ENCODE data around the gene RBM20.
"Not testable (repeated sequence)": the region's sequence is repeated elsewhere in the genome, so short reads cannot be mapped to it uniquely, and the experiment has no call there.

Gene RBM20

DNA sequence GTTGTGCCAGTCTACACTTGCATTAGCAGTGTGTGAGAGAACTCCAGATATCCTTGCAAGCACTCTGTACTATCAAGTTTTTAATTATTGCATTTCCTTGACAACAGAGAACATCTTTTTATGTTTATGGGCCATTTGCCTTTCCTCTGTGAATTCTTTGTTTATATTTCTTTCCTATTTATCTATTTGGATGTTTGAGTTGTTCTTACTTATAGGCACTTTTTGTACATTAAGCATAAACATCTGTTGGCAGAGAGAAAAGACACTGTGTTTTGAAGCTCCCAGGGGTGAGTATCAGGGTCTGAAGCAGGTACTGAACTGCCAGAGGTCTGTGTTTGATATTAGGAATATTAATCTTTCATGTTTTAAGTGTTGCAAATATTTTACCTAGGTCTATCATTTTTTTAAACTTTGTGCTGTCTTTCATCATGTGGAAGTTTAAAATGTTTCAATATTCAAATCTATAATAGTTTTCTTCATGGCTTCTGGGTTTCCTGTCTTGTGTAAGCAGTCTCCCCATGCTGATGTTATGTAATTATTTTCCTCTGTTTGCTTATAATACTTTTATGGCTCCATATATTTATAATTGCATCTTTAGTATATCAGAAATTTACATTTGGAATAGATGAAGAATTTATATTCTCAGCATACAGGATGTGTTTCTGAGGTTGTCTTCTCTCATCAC lies 209.9 kb downstream of the RBM20 start:
- DNase-seq (ENCODE audit: low read depth): no peak

- peak; percentile 22 for DNase-seq (ENCODE audit: low read depth)
Measured at GRCh38 chr10:110857265-110858171, 213.4 kb downstream of the RBM20 start.

DNA sequence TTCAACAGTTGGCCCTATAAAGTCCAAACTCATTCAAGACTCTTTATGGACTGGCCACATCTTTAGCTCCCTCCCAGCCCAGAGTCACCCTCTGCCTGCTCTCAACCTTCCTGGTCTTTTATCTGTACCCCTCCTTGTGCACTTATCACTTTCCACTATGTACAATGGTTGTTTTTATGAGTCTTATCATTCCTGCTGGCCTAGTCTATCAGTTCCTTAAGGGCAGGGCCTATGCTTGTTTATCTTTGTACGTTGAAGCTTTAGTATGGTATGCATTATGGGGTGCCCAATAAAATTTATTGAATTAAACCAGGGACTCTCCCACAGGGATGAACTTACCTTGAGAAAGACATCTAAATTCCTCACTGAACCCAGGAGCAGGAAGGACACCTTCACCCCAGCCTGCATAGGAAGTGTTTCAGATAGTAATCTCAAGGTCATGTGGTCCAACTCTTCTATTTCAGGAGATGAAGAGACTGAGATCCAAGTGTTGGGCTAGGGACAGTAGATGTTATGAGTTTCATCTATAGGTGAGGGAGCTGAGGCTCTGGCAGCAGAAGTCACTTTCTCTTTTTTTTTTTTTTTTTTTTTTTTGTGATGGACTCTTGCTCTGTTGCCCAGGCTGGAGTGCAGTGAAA lies 214.3 kb downstream of the RBM20 start:
- DNase-seq (ENCODE audit: low read depth): no peak

GRCh38 chr10:110859206-110859972 lies 215.3 kb downstream of the RBM20 start:
- DNase-seq (ENCODE audit: low read depth): no peak

GRCh38 chr10:110859973-110860376 lies 215.8 kb downstream of the RBM20 start:
- DNase-seq (ENCODE audit: low read depth): peak; percentile 81

GRCh38 chr10:110860576-110861241 lies 216.6 kb downstream of the RBM20 start:
- no peak for DNase-seq (ENCODE audit: low read depth)

GRCh38 chr10:110861476-110861875 lies 217.3 kb downstream of the RBM20 start:
- DNase-seq (ENCODE audit: low read depth): no peak

DNA sequence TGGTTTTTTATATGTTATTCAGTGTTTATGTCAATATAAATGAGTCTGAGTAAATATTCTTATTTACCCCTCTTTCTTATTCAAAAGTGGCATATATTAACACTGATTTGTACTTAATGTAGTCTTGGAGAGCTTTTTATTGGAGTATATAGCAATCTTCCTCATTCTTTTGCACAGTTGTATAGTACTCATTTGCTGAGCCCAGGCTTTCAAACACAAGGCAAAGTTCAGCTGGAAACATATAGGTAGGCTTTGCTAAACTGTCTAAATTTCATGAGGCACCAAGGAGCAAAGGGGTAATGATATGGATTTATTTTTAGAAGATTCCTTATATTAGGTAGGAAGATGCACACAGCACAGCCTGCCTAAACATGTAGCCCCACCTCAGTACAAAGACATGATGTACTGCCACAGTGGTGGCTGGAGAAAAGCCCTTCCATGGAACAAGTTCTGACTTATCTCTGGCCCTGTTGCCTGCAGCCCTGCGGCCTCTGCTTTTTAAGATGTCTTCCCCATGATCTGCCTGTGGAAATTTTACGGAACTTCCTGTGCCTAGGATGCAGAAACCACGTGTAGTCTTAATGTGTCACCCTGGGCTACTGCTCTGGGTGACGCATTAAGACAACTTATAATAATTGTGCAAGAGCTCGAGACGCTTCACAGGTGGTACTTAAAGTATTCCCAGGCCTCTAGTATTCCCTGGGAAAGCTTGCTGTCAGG lies 218.0 kb downstream of the RBM20 start:
- no peak for DNase-seq (ENCODE audit: low read depth)

DNA sequence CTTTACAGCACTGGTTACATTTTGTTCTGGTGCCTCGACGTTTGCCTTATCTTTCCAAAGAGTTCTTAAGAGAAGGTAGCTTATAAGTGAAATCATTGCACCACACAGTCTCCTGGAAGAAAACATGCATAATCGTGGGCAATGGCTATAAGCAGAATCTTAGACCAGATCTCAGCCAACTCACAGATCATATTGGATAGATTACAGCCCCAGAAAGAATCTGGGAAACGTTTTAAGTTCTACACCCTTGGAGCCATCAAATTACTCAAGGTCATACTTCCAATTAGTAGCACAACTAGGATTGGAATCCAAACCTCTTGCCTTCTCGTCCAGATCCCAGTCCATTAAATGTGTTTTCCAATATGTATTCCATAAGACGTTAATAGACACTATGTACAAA lies 218.8 kb downstream of the RBM20 start:
- no peak for DNase-seq (ENCODE audit: low read depth)

GRCh38 chr10:110863361-110863760 lies 219.2 kb downstream of the RBM20 start:
- no peak for DNase-seq (ENCODE audit: low read depth)

DNA sequence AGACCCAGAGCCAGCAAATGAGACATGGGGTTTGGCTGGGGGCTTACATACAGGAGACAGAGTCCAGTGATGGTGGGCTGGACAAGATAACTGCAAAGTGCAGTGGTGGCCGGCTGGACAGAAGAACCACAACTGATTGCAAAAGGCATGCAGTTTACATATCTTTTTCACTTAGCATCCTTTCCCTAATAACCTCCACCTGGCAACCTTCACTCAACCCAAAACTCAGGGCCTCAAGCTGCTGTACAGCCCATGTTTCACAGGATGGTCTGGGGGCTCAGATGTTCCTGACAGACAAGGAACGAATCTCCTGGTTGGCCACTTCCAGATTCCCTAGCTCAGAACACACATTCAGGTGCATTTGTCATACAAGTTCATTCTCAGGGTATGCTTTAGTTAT lies 219.8 kb downstream of the RBM20 start:
- no peak for DNase-seq (ENCODE audit: low read depth)

DNA sequence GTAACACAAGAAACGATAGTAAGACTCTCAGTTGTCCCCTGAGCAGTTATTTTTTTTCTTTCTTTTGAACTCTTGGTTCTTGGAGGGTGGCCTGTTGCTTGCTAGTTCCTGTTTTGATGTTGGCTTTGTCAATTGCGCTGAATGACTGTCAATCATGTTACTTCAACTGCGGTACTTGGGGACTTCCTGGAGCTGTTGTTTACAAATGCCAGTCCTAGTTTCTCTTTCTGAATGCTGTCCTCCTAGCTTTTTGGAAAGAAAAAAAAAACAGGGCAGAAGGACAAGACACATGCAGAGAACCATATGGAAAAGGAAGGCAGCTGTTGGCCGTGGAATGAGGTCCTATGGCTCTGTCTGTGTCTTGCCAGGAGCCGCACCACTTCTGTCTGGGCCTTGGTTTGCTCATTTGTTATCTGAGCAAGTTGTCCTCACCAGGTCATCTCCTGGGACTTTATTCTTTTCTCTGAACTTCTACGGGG lies 220.6 kb downstream of the RBM20 start:
- no peak for DNase-seq (ENCODE audit: low read depth)

GRCh38 chr10:110865186-110865808 lies 221.2 kb downstream of the RBM20 start:
- DNase-seq (ENCODE audit: low read depth): peak; percentile 54

- no peak for DNase-seq (ENCODE audit: low read depth)
Measured at GRCh38 chr10:110865809-110866482, 221.8 kb downstream of the RBM20 start.

GRCh38 chr10:110867011-110867806 lies 223.1 kb downstream of the RBM20 start:
- not testable (repeated sequence) for DNase-seq (ENCODE audit: low read depth)

DNA sequence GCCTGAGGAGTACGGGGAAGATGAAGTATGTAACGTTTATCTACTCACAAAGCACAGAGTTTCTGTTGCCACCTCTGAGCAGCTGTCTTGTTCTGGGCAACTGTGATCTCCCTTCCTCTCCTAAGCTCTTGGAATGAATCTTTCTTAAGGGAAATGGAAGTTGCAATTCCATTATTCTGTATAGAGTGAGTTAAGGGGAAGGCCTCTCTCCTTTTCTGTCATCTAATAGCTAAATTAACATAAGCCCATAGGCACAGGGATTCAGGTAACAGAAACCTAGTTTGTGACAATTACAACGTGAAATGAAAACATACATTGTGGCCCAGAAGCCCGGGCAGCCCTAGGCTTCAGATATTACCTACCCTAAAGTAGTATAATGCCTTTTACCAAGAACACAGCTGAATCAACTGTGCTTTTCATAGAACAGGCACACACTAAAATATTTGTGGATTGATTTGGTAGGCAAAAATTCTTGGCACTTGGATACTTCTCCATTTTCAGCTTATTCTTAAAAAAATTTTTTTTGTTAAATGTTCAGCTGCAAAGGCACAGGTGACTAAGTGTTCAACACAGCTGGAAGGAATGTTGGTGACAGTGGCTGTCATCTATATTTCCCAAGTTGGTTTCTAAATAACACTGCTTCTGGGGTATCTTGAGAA lies 223.8 kb downstream of the RBM20 start:
- no peak for DNase-seq (ENCODE audit: low read depth)

DNA sequence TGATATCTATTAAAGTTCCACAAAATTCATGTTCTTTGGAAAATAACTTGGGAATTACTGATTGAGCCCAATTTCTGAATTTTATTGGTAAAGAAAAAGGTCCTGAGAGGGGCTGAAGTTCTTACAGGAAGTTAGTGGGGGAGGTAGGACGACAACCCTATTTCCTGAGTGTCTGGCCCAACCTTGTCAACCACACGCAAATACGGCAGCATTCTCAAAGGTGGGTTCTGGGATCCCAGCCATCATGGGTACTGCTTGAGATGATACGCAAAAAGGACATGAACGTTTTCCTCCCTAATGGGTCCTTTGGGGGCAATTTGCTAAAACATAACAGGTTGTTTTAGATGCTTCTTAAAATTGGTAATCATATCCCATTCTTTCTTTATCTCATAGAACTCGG lies 224.8 kb downstream of the RBM20 start:
- DNase-seq (ENCODE audit: low read depth): no peak

DNA sequence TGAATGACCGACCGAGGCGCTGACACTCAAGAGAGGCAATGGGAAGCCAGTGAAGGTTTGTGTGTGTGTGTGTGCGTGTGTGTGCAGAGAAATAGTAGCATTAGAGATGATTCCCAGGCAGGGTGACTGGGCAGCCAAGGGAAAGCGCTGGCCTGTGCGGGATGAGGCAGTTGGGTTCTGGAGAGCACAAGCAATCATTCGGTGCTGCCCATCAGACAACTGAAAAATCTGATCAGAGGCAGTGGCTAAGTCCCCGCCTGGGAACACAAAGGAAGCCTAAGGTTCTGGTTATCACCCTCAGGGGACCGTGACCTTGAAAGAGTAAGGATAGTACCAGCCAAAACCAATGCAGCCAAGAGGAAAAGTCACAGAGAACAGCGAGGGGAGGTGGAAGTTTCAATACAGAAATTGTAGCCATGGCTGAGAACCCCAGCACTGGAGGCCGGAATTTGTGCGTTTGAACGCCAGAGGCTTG lies 226.7 kb downstream of the RBM20 start:
- DNase-seq (ENCODE audit: low read depth): no peak

Measured in stromal cell of bone marrow (primary cell).